ENCODE results near the gene MATK.
"Not testable (repeated sequence)": the region's sequence is repeated elsewhere in the genome, so short reads cannot be mapped to it uniquely, and the experiment has no call there.

MATK gene

DNA sequence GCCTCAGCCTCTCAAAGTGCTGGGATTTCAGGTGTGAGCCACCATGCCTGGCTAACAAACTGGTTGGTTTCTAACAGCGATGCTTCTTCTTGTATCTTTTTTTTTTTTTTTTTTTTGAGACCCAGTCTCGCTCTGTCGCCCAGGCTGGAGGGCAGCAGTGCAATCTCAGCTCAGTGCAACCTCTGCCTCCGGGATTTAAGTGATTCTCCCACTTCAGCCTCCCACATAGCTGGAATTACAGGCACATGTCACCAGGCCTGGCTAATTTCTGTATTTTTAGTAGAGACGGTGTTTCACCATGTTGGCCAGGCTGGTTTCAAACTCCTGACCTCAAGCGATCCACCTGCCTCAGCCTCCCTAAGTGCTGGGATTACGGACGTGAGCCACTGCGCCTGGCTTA lies 30.0 kb upstream of the MATK start:
- not testable (repeated sequence) for DNase-seq (ENCODE audit: low read depth in 3 of 3)

DNA sequence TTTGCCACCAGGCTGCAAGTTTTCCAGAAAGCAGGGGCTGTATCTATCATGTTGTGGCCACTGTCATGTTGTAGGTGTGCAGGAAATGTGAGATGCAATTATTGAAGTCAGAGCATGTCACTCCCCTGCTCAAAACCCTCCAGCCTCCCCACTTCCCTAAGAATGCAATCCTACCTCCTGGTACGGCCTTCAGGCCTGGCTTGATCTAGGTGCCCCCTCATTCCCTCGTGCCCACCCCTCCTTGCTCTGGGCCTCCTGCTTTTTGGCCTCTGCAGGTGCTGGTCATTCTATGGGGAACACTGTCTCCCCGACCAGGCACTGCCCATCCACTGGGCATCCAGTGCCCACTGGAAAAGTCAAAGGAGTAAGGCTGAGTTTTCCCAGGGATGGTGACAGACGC lies 28.5 kb upstream of the MATK start:
- DNase-seq (ENCODE audit: low read depth in 3 of 3), result no peak

DNA sequence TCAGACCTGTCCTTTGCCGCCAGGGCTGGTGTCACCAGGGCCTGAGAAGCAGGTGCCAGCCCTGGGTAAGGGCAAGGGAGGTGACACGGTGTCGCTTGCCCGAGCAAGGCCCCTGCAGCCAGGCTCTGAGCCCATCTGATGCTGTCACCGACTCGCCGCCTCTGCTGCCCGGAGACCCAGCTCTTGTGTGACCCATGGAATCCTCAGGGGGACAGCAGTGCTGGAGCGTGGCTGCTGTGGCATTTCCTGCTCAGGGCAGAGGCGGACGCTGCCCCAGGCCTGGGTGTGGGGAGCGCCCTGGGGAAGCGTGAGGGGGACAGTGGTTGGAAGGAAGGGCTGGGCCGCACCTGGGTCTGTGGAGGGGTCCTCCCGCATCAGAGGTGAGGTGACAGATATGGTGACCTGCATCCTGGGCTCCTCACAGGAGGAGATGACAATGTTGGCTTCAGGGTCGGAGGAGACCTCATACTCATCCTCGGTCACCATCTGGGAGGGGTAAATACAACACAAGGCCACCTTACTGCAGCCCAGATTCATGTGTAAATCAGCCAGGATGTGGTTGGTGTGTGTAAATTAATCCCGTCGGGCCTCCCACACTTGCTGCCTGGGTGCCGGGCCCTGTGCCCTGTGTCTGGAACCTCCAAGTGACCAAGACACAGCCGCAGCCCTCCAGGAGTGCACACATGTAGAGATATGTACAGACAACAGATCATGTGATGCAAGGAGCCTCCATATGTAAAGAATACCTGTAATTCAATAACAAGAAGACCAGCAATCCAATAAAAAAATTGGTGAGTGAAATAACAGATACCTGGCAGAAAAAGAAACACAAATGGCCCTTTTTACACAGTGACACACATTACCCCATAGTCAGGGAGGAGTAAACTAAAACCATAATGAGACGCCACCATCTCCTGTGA lies 27.6 kb upstream of the MATK start:
- no peak for DNase-seq (ENCODE audit: low read depth in 3 of 3)

DNA sequence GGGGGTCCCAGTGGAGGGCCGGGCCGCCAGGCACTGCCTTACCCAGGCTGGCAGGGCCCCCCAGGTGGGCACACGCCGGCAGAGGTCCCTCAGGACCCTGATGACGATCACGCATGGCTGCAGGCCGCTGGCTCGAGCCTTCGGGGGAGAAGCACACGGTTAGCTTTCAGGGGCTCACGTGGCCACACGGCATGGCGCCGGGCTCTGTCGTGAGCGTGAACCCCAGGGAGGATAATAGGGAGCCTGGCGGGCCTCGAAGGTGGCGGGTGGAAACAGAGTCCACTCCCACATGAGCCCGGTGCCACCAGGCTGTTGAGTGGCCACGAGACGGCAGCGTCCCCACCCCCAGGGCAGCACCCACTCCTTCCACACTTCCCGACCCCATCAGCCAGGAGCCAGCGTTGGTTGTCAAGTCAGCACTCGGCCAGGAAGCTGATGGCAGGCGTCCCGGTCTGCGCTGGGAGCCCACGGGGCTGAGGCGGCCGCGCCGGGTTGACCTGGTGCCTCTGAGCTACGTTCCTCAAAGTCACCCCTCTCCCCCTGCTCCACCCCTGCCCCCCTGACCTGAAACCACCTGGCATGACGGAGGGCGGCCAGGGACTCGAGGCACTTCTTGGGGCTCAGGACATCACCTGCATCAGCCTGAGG lies 24.7 kb upstream of the MATK start:
- no peak for DNase-seq (ENCODE audit: low read depth in 3 of 3)

DNA sequence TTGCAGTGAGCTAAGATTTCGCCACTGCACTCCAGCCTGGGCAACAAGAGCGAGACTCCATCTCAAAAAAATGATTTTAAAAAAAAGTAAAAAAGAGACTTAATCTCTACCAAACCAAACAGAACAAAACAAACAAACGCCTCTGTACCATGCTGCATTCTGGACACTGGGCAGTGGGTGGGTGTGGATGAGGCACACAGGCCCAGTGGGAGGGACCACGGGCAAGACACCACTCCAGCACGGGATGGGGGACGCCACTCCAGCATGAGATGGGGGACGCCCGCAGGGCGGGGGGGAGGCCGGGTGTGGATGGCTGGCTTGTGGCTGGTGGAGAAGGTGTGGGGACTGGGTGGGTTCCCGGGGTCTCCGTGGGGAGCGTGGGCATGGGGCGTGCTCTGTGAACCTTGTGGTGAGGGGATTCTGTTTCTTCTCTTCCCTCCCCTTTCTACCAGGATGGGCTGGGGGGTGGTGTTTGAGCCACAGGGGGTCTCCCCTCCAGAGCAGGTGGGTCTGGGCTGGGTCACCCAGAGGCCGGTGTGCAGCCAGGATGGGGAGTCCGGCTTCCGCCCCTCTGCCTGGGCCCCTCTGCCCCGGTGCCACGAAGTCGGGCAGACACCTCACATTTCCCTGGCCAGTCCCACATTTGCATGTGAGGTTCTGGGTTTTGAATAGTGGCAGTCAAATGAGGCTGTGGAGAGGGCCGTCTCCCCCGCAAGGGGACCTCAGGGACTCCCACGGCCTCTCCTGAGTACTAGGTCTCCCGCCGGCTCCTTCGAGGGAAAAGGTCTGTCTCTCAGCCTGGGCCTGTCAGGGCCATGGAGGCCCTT lies 23.9 kb upstream of the MATK start:
- DNase-seq (ENCODE audit: low read depth in 3 of 3), result no peak

DNA sequence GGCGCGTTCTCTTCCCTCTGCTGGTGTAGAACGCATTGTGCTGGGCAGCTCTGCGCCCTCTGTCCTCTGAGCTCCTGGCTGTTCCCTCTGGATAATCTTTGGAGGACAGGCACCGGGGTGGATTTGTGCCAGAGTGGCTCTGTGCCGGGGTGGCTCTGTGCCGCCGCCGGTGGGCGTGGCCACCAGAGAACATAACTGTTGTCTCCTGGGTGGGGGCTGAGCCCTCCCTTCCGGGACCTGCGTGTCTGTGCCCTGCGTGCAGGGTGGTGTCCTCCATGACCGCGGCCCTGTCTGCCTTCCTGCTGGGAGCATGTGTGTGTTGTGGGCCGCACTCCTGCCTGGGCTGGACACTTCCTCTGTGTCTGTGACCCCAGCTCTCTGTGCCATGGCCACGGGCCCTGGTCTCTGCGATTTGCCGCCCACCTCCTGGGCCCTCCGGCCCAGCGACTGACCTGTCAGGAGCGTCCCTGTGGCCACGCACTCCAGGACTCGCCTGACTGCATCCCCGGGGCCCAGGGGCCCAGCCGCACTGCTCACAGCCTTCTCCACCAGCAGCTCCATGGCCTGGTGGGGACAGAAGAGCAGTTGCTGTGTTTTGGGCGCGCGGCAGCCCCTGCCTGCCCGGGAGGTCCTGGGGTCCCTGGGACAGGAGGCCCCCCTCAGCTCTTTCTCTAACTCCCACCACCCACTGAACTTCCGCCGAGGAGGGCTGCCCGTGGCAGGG lies 22.4 kb upstream of the MATK start:
- no peak for DNase-seq (ENCODE audit: low read depth in 3 of 3)

DNA sequence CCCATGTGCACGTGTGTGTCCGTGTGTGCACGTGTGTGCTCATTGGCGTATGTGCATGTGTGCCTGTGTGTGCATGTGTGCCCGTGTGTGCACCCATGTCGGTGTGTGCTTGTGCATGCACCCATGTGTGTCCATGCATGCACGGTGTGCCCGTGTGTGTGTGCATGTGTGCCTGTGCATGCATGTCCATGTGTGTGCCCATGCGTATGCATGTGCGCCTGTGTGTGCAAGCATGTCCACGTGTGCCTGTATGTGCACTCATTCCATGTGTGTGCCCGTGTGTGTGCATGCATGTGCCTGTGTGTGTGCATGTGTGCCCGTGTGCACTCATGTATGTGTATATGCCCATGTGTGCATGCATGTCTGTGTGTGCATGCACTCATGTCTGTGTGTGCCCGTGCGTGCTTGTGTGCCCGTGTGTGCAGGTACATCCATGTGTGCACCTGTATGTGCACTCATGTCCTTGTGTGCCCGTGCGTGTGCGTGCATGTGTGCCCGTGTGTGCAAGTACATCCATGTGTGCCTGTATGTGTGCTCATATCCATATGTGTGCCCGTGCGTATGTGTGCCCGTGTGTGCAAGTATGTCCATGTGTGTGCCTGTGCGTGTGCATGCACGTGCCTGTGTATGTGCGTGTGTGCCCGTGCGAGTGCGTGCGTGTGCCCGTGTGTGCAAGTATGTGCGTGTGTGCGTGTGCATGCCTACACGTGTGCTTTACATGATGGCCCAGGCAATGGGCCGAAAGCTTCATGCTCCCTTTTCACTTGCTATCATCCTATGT lies 21.6 kb upstream of the MATK start:
- DNase-seq (ENCODE audit: low read depth in 3 of 3), result no peak

DNA sequence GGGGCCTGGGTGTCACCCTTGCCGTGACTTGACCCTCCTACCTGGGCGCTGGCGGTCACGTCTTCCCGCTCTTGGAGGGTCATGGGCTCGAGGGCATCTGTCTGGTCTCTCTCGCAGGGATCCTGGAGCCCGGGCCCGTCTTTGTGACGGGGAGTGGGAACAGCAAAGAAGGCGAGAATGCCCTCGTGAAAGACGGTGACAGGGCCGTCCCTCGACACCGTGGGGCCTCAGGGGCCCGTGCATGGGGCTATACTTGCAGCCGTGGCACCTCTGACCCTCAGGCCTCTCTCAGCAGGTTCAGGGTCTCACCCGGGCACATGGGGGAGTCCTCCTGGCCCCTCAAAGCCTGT lies 20.9 kb upstream of the MATK start:
- DNase-seq (ENCODE audit: low read depth in 3 of 3), result no peak

DNA sequence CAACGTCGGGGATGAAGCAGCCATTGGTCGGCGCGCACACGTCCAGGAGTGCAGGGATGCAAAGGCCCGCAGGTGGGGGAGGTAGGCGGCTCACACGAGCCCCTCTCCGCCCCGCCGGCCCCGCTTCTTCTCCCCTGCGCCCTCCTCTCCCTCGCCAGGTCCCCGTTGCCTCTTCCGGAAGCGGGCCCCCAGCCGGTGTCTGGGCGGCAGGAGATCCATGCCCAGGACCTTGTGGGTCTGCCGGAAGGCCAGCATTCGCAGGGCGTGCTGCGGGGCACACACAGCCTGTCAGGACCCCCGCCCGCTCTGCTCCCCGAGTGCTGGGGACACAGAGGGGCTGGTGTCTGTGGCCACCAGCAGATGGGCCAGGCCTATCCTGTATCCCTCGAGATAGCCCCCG lies 19.7 kb upstream of the MATK start:
- DNase-seq (ENCODE audit: low read depth in 3 of 3), result no peak

DNA sequence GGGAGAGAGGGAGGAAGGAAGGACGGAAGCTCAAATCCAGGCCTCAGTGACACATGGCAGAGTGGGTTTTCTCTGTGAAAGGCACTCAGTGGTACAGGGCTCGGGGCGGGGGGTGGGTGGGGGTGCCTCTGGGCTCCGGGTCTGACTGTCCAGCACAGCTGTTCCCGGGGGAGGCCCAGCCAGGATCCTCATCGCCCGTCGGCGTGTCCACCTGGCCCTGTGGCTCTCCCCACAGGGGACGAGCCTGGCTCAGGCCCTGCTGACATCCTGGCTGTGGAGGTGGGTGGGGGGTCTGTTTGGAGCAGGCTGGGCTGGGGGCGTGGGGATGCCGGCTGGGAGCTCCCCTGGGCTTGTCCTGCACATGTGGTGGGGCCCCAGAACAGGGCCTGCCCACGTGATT lies 18.2 kb upstream of the MATK start:
- no peak for DNase-seq (ENCODE audit: low read depth in 3 of 3)

DNA sequence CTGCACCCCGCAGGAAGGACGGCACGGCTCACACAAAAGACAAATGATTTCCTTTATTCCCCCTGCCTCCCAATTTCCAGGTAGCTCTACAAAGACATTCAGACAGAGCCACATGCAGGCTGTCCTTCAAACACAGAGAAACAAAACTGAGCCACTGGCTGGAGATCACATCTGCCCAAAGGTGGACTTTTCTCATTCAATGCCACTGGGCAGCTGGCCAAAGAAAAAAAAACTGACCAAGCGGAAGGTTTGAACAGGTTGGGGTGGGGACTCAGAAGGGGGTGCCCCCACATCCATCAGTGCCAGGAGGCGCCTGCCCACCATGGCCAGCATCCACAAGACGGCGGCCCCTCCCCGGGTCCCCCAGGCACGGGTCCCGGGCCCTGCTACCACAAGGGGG lies 17.8 kb upstream of the MATK start:
- no peak for DNase-seq (ENCODE audit: low read depth in 3 of 3)

DNA sequence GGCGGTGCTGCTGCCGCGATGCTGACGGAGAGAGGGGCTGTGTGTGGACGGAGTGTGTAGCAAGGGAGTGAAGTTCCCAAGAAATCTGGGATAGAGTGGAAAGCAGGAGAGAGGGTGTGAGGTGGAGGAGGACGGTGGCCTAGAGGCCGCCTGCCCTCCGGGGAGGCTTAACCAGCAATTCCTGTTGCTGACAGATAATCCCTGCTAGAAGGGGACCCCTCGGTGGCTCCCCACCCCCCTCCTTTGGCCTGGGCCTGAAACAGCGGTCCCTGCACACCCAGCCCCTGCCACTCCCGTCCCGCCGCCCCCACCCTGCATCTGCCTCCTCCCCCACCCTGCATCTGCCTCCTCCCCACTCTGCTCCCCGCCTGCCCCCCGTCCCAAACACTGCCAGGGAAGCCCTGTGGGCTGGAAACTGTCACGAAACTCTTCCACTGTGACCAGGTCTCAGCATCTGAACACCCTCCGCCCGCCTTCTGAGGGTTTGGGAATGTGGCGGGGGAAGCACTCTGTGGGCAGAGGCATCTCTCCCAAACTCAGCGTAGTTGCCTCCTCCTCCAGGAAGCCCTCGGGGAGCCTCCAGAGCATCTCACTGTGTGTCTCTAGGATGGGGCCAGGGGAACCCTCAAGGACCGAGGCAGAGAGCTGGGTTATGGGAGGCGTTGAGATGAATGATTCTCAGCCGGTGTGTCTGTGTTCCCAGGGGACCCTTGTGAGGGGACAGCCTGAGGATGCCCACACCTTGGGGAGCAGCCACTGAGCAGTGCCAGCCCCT lies 17.1 kb upstream of the MATK start:
- DNase-seq (ENCODE audit: low read depth in 3 of 3), result no peak

DNA sequence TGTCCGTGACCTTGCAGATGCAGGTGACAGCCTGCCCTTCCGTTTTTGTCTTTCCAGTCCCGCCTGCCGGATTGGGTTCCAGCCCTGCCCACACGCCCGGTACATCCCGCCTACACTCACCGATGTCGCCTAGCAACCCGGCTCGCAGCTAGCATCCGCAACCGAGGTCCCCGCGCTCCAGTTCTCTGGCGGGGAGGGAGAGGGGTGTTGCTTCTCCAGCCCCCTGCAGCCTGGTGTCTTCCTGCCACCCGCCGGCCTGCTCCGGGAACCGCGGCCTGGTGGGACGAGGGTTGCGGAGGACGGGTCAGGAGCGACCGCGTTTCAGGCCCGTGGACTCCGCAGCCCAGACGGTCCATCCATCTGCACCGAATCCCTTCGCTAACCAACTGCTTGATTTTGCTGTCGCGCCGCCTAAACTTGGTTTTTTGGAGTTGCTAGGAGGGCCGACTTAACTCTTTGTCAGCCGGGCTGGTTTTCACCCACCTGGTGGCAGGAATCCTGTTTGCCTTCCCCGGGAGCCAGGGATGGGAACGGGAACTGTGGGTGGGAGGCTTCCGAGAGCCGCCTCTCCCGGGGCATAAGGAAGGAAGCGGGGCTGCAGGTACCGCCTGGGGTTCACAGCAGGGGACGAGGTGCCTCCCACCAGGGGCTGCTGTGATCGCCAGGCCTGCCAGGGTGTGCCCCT lies 15.4 kb upstream of the MATK start:
- DNase-seq (ENCODE audit: low read depth in 3 of 3), result peak in 2 of 3 experiments; percentile 40 to 63

DNA sequence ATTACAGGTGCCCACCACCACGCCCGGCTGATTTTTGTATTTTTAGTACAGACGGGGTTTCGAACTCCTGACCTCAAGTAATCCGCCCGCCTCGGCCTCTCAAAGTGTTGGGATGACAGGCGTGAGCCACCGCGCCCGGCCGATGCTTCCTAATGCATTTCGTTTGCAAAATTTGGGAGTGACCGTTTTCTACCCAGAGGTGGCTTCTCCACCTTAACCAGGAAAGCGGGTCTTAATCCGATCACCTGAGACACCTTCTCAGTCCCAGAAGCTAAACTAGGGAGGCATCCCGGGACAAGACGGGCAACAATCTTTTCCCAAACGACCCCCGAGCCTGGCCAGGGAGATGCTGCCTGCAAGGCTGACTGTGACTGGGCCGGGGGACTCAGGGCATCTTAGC lies 14.8 kb upstream of the MATK start:
- no peak for DNase-seq (ENCODE audit: low read depth in 3 of 3)

DNA sequence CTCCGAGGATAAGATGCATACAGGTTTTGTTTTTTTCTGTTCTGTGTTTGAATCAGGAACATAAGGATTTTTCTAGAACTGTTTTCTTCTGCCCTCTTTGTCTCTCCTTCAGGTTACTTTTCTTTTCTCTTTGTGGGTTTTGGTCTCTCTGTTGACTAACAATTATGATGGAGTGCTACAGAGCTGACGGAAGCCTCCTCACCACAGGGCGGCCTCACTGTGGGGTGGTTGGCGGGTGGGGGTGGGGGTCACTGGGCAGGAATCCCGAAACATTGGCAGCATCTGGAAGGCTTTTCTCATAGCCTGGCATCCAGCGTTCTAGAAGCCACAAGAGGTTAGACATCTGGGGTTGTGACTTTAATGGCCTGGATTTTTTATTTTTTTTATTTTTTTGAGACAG lies 12.0 kb upstream of the MATK start:
- DNase-seq (ENCODE audit: low read depth in 3 of 3), result no peak

DNA sequence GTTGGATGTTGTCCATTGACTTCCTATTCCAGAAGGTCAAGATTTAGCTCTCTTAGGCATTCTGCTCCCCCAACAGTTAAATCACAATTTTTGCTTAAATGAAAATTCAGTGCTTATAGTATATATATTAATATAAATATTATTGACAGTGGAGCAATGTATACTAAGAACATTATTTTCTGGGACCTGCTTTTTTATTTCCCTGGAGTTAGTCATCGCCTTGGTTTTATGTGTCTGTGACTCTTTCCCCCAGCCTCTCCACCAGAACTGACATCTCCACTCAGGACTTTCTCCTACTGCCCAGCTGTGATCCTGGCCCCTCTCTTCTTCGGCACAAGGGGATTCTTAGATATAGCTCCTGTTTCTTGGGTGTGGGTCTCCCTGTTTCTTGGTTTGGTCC lies 10.2 kb upstream of the MATK start:
- no peak for DNase-seq (ENCODE audit: low read depth in 3 of 3)

DNA sequence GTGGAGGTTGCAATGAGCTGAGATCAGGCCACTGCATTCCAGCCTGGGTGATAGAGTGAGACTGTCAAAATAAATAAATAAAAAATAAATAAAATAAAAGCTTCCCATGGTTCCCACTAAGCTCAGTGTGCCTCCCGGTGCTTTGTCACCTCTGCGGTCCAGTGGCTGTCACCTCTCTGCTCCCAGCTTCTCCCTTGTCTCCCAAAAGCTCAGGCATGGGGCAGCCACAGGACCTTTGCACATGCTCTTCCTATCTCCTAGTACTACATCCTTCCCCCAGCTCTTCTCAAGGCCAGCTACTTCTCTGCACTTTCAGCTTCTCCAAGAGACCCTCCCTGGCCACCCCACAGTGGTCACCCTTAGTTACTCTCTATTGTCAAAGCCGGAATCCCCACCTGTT lies 7.6 kb upstream of the MATK start:
- DNase-seq (ENCODE audit: low read depth in 3 of 3), result no peak

DNA sequence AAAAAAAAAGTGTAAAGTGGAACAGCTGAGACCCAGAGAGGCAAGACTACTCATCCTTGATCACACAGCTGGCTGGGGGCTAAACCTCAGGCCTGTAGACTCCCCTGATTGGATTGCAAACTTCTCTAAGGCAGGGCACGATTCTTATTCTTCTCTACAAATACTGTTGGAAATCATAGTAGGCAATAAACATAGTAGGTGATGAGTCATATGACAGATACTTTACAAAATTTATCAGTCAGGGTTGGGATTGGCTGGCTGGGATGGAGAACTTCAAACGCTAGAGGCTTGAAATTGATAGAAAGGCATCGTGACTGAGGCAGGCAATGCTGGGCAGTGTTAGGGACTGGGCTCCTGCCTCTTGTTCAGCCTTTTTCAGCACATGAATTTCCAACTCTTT lies 5.9 kb upstream of the MATK start:
- no peak for DNase-seq (ENCODE audit: low read depth in 3 of 3)

DNA sequence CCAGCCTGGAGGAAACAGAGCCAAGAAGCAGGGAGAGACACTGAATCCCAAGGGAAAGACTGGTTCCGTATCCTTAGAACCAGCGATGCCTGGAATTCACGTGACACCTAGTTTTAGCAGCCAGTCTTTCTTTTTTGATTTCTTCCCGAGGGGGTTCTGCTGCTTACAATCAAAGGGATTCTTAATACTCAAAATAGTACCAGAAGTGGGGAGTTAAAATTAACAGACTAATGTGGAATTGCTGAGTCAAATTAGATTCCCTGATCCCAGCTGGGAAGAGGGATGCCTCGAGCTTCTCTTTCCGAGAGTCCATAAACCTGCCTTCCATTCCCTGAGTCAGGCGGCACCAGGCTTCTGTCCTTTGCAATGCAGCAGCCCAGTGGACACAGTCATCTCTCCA lies 4.8 kb upstream of the MATK start:
- DNase-seq (ENCODE audit: low read depth in 3 of 3), result no peak

DNA sequence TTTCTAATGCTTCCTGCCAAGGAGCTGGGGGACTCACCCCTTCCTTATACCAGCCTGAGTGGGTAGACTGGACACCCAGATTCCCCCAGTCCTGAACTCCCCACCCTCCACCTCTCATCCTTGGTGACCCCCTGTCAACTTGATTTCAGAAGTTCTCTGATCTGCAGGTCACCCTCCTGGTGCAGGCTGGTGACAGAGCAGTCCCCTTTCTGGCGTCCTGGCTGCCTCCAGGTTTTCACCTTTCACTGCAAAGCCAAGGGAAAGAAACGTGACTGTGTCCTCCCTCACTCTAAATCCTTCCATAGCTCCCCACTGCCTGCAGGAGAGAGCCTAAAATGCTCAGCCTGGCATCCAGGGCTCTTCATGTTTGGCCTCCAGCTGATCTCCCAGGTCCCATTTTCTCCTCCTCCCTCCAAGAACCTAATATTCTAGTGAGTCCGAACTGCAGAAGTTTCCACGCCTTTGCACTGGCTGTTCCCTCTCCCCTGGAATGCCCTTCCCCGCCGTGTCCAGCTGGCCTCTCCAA lies 4.1 kb upstream of the MATK start:
- DNase-seq (ENCODE audit: low read depth in 3 of 3), result no peak
